GM12801 (cell line): Measurements from ENCODE around the gene LHFPL6.

Source experiments
- CTCF ChIP-seq: IDR thresholded peaks from one replicate; pipeline ENCODE4 v1.5.1; 2011; ENCODE audit warnings: control low read depth; ENCODE audit not compliant: insufficient read length; ENCODE audit errors: extremely low read depth

LHFPL6 gene

GRCh38 chr13:39364947-39365468 lies 238.0 kb downstream of the LHFPL6 start:
- no peak for TF ChIP-seq CTCF

- TF ChIP-seq CTCF, result no peak
Observed at GRCh38 chr13:39363382-39363772, 239.6 kb downstream of the LHFPL6 start.

- TF ChIP-seq CTCF, result no peak
Observed at GRCh38 chr13:39362652-39363381, 240.2 kb downstream of the LHFPL6 start.

GRCh38 chr13:39353988-39354387 lies 249.0 kb downstream of the LHFPL6 start:
- no peak for TF ChIP-seq CTCF

DNA sequence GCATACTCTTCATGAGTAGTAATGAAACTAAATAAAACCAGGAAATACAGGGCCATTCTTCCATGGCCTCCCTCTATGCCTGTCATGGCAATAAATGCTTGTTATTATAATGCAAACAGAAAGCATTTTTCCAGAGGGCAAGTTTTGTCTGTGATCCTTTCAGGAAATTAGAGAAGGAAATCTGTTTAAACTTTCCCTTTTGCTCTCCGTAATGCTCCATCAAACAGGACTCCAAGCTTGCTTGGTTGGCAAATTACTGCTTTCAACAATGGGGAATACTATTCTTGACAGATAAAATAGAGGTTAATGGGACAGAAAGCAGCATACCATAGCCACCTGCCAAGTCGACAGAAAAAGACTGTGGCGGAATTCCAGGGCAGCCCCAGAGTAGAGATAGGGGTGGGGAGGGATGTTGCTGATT lies 252.5 kb downstream of the LHFPL6 start:
- no peak for TF ChIP-seq CTCF

DNA sequence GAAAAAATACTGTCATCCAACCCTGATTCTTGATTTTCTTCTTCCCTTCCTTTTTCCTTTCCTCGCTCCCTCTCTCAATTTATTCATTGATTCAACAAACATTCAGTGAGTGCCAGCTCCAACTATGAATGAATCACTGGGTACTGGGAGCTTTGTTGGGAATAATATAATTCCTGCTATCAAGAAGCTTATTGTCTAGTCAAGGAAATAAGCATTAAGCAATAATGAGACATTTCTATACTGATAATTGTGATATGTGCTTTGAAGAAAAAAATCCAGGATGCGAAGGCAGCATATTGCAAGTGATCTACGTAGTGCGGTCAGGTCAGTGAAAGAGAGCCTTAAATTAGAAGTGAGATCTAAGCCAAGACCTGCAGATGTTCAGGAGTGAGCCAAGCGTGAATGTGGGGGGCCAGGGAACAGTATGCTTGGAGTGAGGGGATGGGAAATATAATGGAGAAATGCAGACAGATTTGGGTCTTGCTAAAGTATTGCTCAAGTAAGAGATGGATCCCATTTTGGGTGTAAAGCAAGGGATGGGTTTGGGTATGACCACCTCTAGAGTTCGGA lies 253.5 kb downstream of the LHFPL6 start:
- TF ChIP-seq CTCF, result no peak

GRCh38 chr13:39347926-39348901 lies 254.8 kb downstream of the LHFPL6 start:
- TF ChIP-seq CTCF, result no peak
